Measurements from ENCODE around the gene TRABD2B. TPM values are rescaled to one million over a fixed set of nuclear protein-coding genes. Genes with fewer than 3 reads are reported as not detected.

TRABD2B gene
- total RNA-seq, 1 donor from 2014 or later = 0.64 TPM

DNA sequence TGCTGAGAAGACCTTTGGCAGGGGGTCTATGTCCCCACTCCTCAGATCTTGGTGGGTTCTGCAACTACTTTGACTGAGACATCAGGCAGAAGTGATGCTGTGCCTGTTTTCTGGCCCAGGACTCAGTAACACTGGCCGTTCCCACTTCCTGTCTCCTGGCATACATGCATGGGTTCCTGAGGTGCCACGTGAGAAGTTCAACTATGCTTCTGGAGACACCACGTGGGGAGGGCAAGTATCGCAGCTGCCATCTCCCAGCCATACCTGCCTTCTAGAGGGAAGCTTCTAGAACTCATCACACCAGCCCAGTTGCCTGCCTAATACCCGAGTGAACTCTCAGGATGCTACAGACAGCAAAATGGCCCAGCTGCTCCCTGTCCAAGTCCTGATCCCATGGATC is 65.8 kb downstream of the TRABD2B start:
- DNase-seq = no peak
- Mint-ChIP-seq H3K4me3 (ENCODE audit: unreplicated experiment) (no peak overlapping the region), H3K27ac (ENCODE audit: unreplicated experiment) (no peak overlapping the region), H3K27me3 (ENCODE audit: unreplicated experiment) (peaks cover 4% of the 10 kb centered on the region), H3K9me3 (ENCODE audit: unreplicated experiment) (no peaks in the 10 kb centered on the region), H3K36me3 (ENCODE audit: unreplicated experiment) (no peaks in the 10 kb centered on the region), H3K4me1 (ENCODE audit: low read depth, unreplicated experiment) (no peaks in the 10 kb centered on the region)
- TF ChIP-seq, protein P1, sequence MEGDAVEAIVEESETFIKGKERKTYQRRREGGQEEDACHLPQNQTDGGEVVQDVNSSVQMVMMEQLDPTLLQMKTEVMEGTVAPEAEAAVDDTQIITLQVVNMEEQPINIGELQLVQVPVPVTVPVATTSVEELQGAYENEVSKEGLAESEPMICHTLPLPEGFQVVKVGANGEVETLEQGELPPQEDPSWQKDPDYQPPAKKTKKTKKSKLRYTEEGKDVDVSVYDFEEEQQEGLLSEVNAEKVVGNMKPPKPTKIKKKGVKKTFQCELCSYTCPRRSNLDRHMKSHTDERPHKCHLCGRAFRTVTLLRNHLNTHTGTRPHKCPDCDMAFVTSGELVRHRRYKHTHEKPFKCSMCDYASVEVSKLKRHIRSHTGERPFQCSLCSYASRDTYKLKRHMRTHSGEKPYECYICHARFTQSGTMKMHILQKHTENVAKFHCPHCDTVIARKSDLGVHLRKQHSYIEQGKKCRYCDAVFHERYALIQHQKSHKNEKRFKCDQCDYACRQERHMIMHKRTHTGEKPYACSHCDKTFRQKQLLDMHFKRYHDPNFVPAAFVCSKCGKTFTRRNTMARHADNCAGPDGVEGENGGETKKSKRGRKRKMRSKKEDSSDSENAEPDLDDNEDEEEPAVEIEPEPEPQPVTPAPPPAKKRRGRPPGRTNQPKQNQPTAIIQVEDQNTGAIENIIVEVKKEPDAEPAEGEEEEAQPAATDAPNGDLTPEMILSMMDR (IDR thresholded peaks at IDR 0.05; ENCODE audit: partially characterized antibody, unreplicated experiment) = no peak

- TF ChIP-seq, protein P1 (IDR thresholded peaks at IDR 0.05; ENCODE audit: partially characterized antibody, unreplicated experiment) = no peak
- Mint-ChIP-seq H3K4me1 (ENCODE audit: low read depth, unreplicated experiment) (no peaks in the 10 kb centered on the region), H3K4me3 (ENCODE audit: unreplicated experiment) (no peak overlapping the region), H3K27ac (ENCODE audit: unreplicated experiment) (no peak overlapping the region), H3K36me3 (ENCODE audit: unreplicated experiment) (no peaks in the 10 kb centered on the region), H3K9me3 (ENCODE audit: unreplicated experiment) (no peaks in the 10 kb centered on the region), H3K27me3 (ENCODE audit: unreplicated experiment) (peaks cover 4% of the 10 kb centered on the region)
- no peak for DNase-seq
These were observed 66.9 kb downstream of the TRABD2B start for GRCh38 chr1:47930210-47930840.

GRCh38 chr1:47927165-47927564 is 70.0 kb downstream of the TRABD2B start:
- Mint-ChIP-seq H3K27ac (ENCODE audit: unreplicated experiment) (no peak overlapping the region), H3K9me3 (ENCODE audit: unreplicated experiment) (peaks cover 2% of the 10 kb centered on the region), H3K4me3 (ENCODE audit: unreplicated experiment) (no peak overlapping the region), H3K27me3 (ENCODE audit: unreplicated experiment) (peaks cover 4% of the 10 kb centered on the region), H3K4me1 (ENCODE audit: low read depth, unreplicated experiment) (peaks cover 4% of the 10 kb centered on the region), H3K36me3 (ENCODE audit: unreplicated experiment) (peaks cover 5% of the 10 kb centered on the region)
- TF ChIP-seq, protein P1 (IDR thresholded peaks at IDR 0.05; ENCODE audit: partially characterized antibody, unreplicated experiment) = no peak
- no peak for DNase-seq

DNA sequence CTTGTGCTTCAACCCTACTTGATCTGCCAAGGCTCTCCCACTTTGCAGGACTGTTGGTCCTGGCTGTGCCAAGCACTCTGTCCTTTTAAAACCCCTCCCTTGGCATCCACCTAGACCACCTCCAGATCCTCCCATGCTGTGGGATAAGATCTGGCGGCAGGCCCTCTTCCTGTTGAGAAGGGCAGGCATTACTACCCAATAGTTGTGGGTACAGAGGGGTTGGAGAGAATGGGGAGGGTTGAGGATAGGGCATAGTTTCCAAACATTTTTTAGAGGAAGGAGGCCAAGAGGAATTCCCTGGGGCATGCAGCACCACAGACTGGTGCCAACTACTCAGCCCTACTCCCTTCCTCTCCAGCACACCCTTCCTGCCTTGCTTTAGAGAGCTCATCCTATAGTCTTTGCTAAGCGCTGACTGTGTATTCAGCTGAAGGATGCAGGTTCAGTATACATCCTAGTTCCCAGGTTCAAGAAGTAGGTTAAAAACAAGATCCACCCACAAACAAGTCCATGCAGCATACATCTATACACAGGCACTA is 70.7 kb downstream of the TRABD2B start:
- H3K9me3 Mint-ChIP-seq (ENCODE audit: unreplicated experiment) = peaks cover 2% of the 10 kb centered on the region
- H3K4me1 Mint-ChIP-seq (ENCODE audit: low read depth, unreplicated experiment) = peaks cover 4% of the 10 kb centered on the region
- TF ChIP-seq, protein P1 (IDR thresholded peaks at IDR 0.05; ENCODE audit: partially characterized antibody, unreplicated experiment) = no peak
- no peak for DNase-seq
- no peak overlapping the region for H3K27ac Mint-ChIP-seq (ENCODE audit: unreplicated experiment)
- peaks cover 5% of the 10 kb centered on the region for H3K36me3 Mint-ChIP-seq (ENCODE audit: unreplicated experiment)
- H3K27me3 Mint-ChIP-seq (ENCODE audit: unreplicated experiment) = peaks cover under 1% of the 10 kb centered on the region
- H3K4me3 Mint-ChIP-seq (ENCODE audit: unreplicated experiment) = no peak overlapping the region

DNA sequence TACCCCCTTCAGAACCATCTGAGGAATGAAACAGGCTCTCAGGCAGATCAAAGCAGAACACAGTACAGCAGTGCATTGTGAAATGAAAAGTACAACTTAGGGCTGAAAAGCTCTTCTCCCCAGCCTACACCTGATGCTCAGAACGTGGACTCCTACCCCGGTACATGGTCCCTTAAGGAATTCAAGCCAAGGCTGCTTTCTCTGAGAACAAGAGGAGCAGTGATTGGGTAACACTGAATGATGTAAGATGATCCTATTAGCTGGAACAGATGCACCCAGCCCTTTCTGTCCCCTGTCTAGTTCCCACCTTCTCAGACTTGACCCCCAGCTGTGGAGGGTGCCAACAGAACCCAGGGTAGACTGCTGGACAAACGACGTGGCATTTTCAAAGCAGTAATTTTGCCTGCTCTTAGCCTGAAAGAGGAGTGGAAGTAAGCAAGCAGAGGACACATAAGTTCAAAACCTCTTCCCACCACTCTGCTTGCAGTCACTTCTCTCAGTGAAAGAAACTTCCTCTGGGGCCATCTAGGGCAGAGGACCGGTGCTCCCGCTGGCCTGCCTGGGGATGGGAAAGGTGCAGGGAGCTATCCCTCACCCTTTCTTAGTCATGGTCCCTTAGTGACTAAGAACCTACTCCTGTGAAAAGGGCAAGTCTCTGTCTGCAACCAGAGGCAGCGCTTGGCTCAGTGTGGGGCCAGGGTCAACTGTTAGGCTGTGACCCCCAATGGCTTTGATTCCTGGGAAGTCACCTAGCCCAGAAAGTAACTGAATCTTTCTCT is 72.7 kb downstream of the TRABD2B start:
- no peak for DNase-seq
- Mint-ChIP-seq H3K9me3 (ENCODE audit: unreplicated experiment) (peaks cover 2% of the 10 kb centered on the region), H3K4me1 (ENCODE audit: low read depth, unreplicated experiment) (peaks cover 4% of the 10 kb centered on the region), H3K36me3 (ENCODE audit: unreplicated experiment) (peaks cover 5% of the 10 kb centered on the region), H3K27me3 (ENCODE audit: unreplicated experiment) (peaks cover 1% of the 10 kb centered on the region), H3K4me3 (ENCODE audit: unreplicated experiment) (no peak overlapping the region), H3K27ac (ENCODE audit: unreplicated experiment) (no peak overlapping the region)
- TF ChIP-seq, protein P1 (IDR thresholded peaks at IDR 0.05; ENCODE audit: partially characterized antibody, unreplicated experiment) = no peak
